Activated naive CD4-positive, alpha-beta T cell treated with anti-CD3 and anti-CD28 coated beads, Interleukin-2, amount 50 U/mL, for 16 hours (primary cell): ENCODE data around the gene BPIFB6.

Experiments
- DNase-seq: peaks from one replicate; pipeline ENCODE4 v3.0.0-alpha.2; 2020

Gene BPIFB6

GRCh38 chr20:33031531-33031930 is at the start of gene BPIFB6:
Gene BPIFB6, plus strand, starts transcription at chr20:33031648. Its CDS starts 0 bp downstream, at chr20:33031648.
- no peak for DNase-seq

GRCh38 chr20:32982617-32983458 is 48.6 kb upstream of the BPIFB6 start:
- DNase-seq, result no peak

GRCh38 chr20:32983459-32984112 is 47.9 kb upstream of the BPIFB6 start:
- no peak for DNase-seq

- no peak for DNase-seq
Measured at GRCh38 chr20:32984196-32984595, 47.3 kb upstream of the BPIFB6 start.

- DNase-seq, result no peak
Measured at GRCh38 chr20:32984631-32985354, 46.7 kb upstream of the BPIFB6 start.

- DNase-seq, result no peak
Measured at GRCh38 chr20:32985596-32985995, 45.9 kb upstream of the BPIFB6 start.

GRCh38 chr20:32986331-32986966 is 45.0 kb upstream of the BPIFB6 start:
- no peak for DNase-seq

- no peak for DNase-seq
Measured at GRCh38 chr20:32987044-32987825, 44.2 kb upstream of the BPIFB6 start.

GRCh38 chr20:32988008-32988407 is 43.4 kb upstream of the BPIFB6 start:
- DNase-seq, result no peak

- DNase-seq, result no peak
Measured at GRCh38 chr20:32989507-32990283, 41.8 kb upstream of the BPIFB6 start.

- no peak for DNase-seq
Measured at GRCh38 chr20:32990426-32990825, 41.0 kb upstream of the BPIFB6 start.

- no peak for DNase-seq
Measured at GRCh38 chr20:32991383-32991782, 40.1 kb upstream of the BPIFB6 start.

- no peak for DNase-seq
Measured at GRCh38 chr20:32991792-32992641, 39.4 kb upstream of the BPIFB6 start.

- no peak for DNase-seq
Measured at GRCh38 chr20:32993496-32994050, 37.9 kb upstream of the BPIFB6 start.

- no peak for DNase-seq
Measured at GRCh38 chr20:32995802-32996201, 35.6 kb upstream of the BPIFB6 start.

- no peak for DNase-seq
Measured at GRCh38 chr20:32997431-32997830, 34.0 kb upstream of the BPIFB6 start.

- DNase-seq, result no peak
Measured at GRCh38 chr20:32999603-33000250, 31.7 kb upstream of the BPIFB6 start.

GRCh38 chr20:33000802-33001466 is 30.5 kb upstream of the BPIFB6 start:
- DNase-seq, result no peak
